A673 (cell line): ENCODE data around the gene NFYA. TPM values are rescaled to one million over a fixed set of nuclear protein-coding genes. Genes with fewer than 3 reads are reported as not detected.

Experiments used
- BruUV-seq: library from RNA; stranded (reverse); fragments of 400-500 nt; replicated peaks from 2 replicates; lab custom pipeline; 2021; lab: Mats Ljungman, UMichigan
- CTCF ChIA-PET: fragments of 300-600 bp; sonication (Branson Sonifier 250); formaldehyde crosslinking; loops from one replicate; lab custom pipeline; 2022; ENCODE audit warnings: antibody characterized with exemption; lab: Charles Lee
- POLR2A ChIA-PET: fragments of 300-600 bp; sonication (Branson Sonifier 250); formaldehyde crosslinking; loops from one replicate; lab custom pipeline; 2022; ENCODE audit warnings: antibody characterized with exemption; ENCODE audit not compliant: low non-redundant PET; lab: Charles Lee
- DNase-seq: peaks from one replicate; pipeline ENCODE4 v3.0.0-alpha.2; 2015; ENCODE audit warnings: low spot score
- H3K27ac ChIP-seq: fragments of 200-600 bp; sonication (generic); 2 replicates; pipeline ENCODE4 v1.5.1; 2016; ENCODE audit warnings: mixed run types, low read depth, mild to moderate bottlenecking, mixed read lengths, antibody characterized with exemption, low read length; ENCODE audit not compliant: poor library complexity, severe bottlenecking
- H3K27me3 ChIP-seq: fragments of 200-600 bp; sonication (generic); replicated peaks from 2 replicates; pipeline ENCODE4 v1.6.1; 2017; ENCODE audit warnings: mixed run types, low read depth, mild to moderate bottlenecking, mixed read lengths, antibody characterized with exemption, low read length; ENCODE audit not compliant: insufficient read depth, poor library complexity
- H3K36me3 ChIP-seq: fragments of 200-600 bp; sonication (generic); 2 replicates; pipeline ENCODE4 v1.6.1; 2016; ENCODE audit warnings: mixed run types, mild to moderate bottlenecking, mixed read lengths, antibody characterized with exemption, low read length; ENCODE audit not compliant: insufficient read depth, poor library complexity, severe bottlenecking
- H3K4me1 ChIP-seq: fragments of 200-600 bp; sonication (generic); 2 replicates; pipeline ENCODE4 v1.6.1; 2017; ENCODE audit warnings: mixed run types, mild to moderate bottlenecking, mixed read lengths, antibody characterized with exemption, low read length; ENCODE audit not compliant: insufficient read depth, poor library complexity, severe bottlenecking
- H3K4me3 ChIP-seq: fragments of 200-600 bp; sonication (generic); 2 replicates; pipeline ENCODE4 v1.5.1; 2016; ENCODE audit warnings: low read depth, mixed run types, mild to moderate bottlenecking, mixed read lengths, low read length; ENCODE audit not compliant: poor library complexity, severe bottlenecking
- H3K9me3 ChIP-seq: fragments of 200-600 bp; sonication (generic); 2 replicates; pipeline ENCODE4 v1.6.1; 2016; ENCODE audit warnings: mixed run types, low read depth, mild to moderate bottlenecking, mixed read lengths, antibody characterized with exemption, low read length; ENCODE audit not compliant: poor library complexity, severe bottlenecking
- CTCF ChIP-seq: fragments of 300-800, 200-600 bp; sonication (generic); conservative IDR thresholded peaks from 2 replicates; pipeline ENCODE4 v1.5.1; 2017; ENCODE audit warnings: low read depth, mild to moderate bottlenecking, antibody characterized with exemption, low read length, moderate library complexity, mixed read lengths
- EZH2 ChIP-seq: fragments of 200-600 bp; sonication (generic); IDR thresholded peaks from 2 replicates; pipeline ENCODE4 v1.6.1; 2017; ENCODE audit warnings: borderline replicate concordance, low read depth, mild to moderate bottlenecking, mixed read lengths, antibody characterized with exemption, low read length; ENCODE audit not compliant: poor library complexity, severe bottlenecking
- intact Hi-C: fragments of 100-400 bp; cut with micrococcal nuclease; formaldehyde crosslinking; loops from one replicate; pipeline ENCODE4 v1.10.0; 2022; ENCODE audit not compliant: unreplicated experiment
- total RNA-seq: library from RNA; stranded (reverse); gene quantifications from 2 replicates; pipeline ENCODE4 v1.2.3, GENCODE V29; 2021

NFYA gene
- total RNA-seq, 1 experiment from 2014 or later, result 45.4 TPM

GRCh38 chr6:41058783-41059181 lies 14.0 kb upstream of the NFYA start:
- no peaks in the 10 kb centered on the region for H3K9me3 ChIP-seq
- intact Hi-C loops, result no loop called here
- BruUV-seq, result no TSS peak
- ChIA-PET CTCF (no interaction called here), POLR2A (interaction anchor here (0.7 kb wide), 1 partner anchor 1625 kb away, joined by 3 read pairs; no protein-coding TSS in a partner anchor)
- no peaks in the 10 kb centered on the region for H3K4me1 ChIP-seq
- H3K4me3 ChIP-seq, result no peak overlapping the region
- no peaks in the 10 kb centered on the region for H3K27me3 ChIP-seq
- no peak for DNase-seq
- no peak overlapping the region for H3K27ac ChIP-seq
- H3K36me3 ChIP-seq, result no peaks in the 10 kb centered on the region
- TF ChIP-seq EZH2 (no peak), CTCF (no peak)

- CTCF ChIA-PET, result no interaction called here
- Histone ChIP-seq H3K4me3 (no peak overlapping the region), H3K27me3 (no peaks in the 10 kb centered on the region), H3K9me3 (no peaks in the 10 kb centered on the region), H3K27ac (no peak overlapping the region), H3K4me1 (no peaks in the 10 kb centered on the region), H3K36me3 (peaks cover 3% of the 10 kb centered on the region)
- intact Hi-C loops, result no loop called here
- POLR2A ChIA-PET, result no interaction called here
- no peak for DNase-seq
- TF ChIP-seq EZH2 (no peak), CTCF (no peak)
- no TSS peak for BruUV-seq
Observed at GRCh38 chr6:41059556-41059955, 13.2 kb upstream of the NFYA start.

GRCh38 chr6:41061196-41061726 lies 11.5 kb upstream of the NFYA start:
- POLR2A ChIA-PET, result no interaction called here
- no peak overlapping the region for H3K4me3 ChIP-seq
- CTCF ChIA-PET, result no interaction called here
- TF ChIP-seq CTCF (no peak), EZH2 (no peak)
- H3K36me3 ChIP-seq, result peaks cover 11% of the 10 kb centered on the region
- H3K27ac ChIP-seq, result no peak overlapping the region
- H3K27me3 ChIP-seq, result no peaks in the 10 kb centered on the region
- no peaks in the 10 kb centered on the region for H3K9me3 ChIP-seq
- intact Hi-C loops, result loop anchor here (10.0 kb wide), 1 partner anchor 1696 kb away; no protein-coding TSS in a partner anchor
- no peak for DNase-seq
- no TSS peak for BruUV-seq
- H3K4me1 ChIP-seq, result no peaks in the 10 kb centered on the region
